GM12872 (cell line): ENCODE measurements around the gene HPX.

Experiments
- CTCF ChIP-seq: IDR thresholded peaks from 3 replicates; pipeline ENCODE4 v1.5.1; 2011; ENCODE audit warnings: low read depth, mild to moderate bottlenecking, low read length, moderate library complexity; ENCODE audit not compliant: insufficient read depth

HPX gene

GRCh38 chr11:6440906-6441358 is at the start of gene HPX:
Gene HPX, minus strand, starts transcription at chr11:6440987. Its CDS starts 24 bp downstream, at chr11:6440963.
- TF ChIP-seq CTCF = no peak

GRCh38 chr11:6489306-6489705 is 48.5 kb upstream of the HPX start:
- no peak for TF ChIP-seq CTCF

- no peak for TF ChIP-seq CTCF
These were observed 48.0 kb upstream of the HPX start for GRCh38 chr11:6488821-6489220.

- no peak for TF ChIP-seq CTCF
These were observed 47.6 kb upstream of the HPX start for GRCh38 chr11:6488342-6488741.

- TF ChIP-seq CTCF = no peak
These were observed 46.2 kb upstream of the HPX start for GRCh38 chr11:6486938-6487337.

GRCh38 chr11:6486256-6486655 is 45.5 kb upstream of the HPX start:
- TF ChIP-seq CTCF = no peak

- TF ChIP-seq CTCF = no peak
These were observed 44.9 kb upstream of the HPX start for GRCh38 chr11:6485661-6486060.

GRCh38 chr11:6483015-6483414 is 42.2 kb upstream of the HPX start:
- no peak for TF ChIP-seq CTCF
